HepG2 (cell line): Measurements from ENCODE around the gene MRPL27.

Experiments used
- POLR2A ChIP-seq, 2 experiments: IDR thresholded peaks; 2 replicates each; pipeline ENCODE4 v1.6.1; 2011; ENCODE audit warnings: low read depth in 2 of 2, low read length in 2 of 2, mild to moderate bottlenecking in 1 of 2, moderate library complexity in 1 of 2; ENCODE audit not compliant: insufficient read depth in 1 of 2
- ZNF484 ChIP-seq: sonication (generic); formaldehyde crosslinking; IDR thresholded peaks from 2 replicates; pipeline ENCODE4 v1.5.1; 2020; ENCODE audit warnings: mild to moderate bottlenecking, low read depth, missing genetic modification reagents, borderline replicate concordance
- TF ChIP-seq, protein P1 (sequence below): IDR thresholded peaks from 2 replicates; pipeline ENCODE4 v1.6.1; 2012; ENCODE audit warnings: inconsistent platforms

DNA sequence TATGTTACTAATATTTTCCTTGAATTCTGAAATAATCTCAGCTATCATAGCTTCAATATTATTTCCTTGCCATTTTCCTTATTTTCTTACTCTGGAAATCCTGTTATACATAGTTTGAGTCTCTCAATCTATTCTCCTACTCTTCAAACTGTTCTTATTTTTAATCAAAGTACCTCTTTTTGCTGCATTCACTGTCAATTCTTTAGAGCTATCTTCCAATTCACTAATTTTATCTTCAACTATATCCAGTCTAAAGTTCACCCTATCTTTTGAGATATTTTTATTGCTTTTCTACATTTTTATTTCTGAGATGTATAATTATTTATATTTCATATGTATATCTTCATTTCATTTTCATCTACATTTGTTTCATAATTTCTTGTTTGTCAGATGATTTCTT lies 34.3 kb downstream of the MRPL27 start:
- TF ChIP-seq ZNF484 (CRISPR knock-in tag) (no peak), POLR2A (IDR thresholded peaks at IDR 0.05; ENCODE audit: insufficient read depth in 1 of 2, low read depth in 2 of 2, low read length in 2 of 2) (no peak)
- TF ChIP-seq, protein P1, sequence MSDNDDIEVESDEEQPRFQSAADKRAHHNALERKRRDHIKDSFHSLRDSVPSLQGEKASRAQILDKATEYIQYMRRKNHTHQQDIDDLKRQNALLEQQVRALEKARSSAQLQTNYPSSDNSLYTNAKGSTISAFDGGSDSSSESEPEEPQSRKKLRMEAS, result no peak
